ENCODE results near the gene PRKN. TPM values are rescaled to one million over a fixed set of nuclear protein-coding genes. Genes with fewer than 3 reads are reported as not detected.

The PRKN gene
- total RNA-seq, 1 experiment from 2014 or later = 0.46 TPM

- POLR2A ChIA-PET = no interaction called here
- ATAC-seq (no peak), DNase-seq (ENCODE audit: low read depth, low spot score) (no peak)
- Histone ChIP-seq H3K9me3 (ENCODE audit: control insufficient read depth, insufficient read depth, low read depth, low read length) (no peaks in the 10 kb centered on the region), H3K27ac (ENCODE audit: low read length) (no peak overlapping the region), H3K4me3 (ENCODE audit: low read depth in 2 of 2, low read length in 2 of 2) (no peak overlapping the region), H3K36me3 (ENCODE audit: control insufficient read depth, insufficient read depth, low read length) (no peaks in the 10 kb centered on the region), H3K27me3 (ENCODE audit: control insufficient read depth, insufficient read depth, low read length) (no peaks in the 10 kb centered on the region), H3K4me1 (ENCODE audit: control insufficient read depth, insufficient read depth, low read length) (no peaks in the 10 kb centered on the region)
- no peak for TF ChIP-seq REST (IDR thresholded peaks at IDR 0.05; ENCODE audit: insufficient read depth in 1 of 2, low read depth in 2 of 2, low read length in 1 of 2)
- TF ChIP-seq POLR2AphosphoS5 (IDR thresholded peaks at IDR 0.05; ENCODE audit: low read depth, low read length) = no peak
- TF ChIP-seq TCF7L2 (IDR thresholded peaks at IDR 0.05; ENCODE audit: low read depth, low read length) = no peak
- TF ChIP-seq SIN3A (IDR thresholded peaks at IDR 0.05; ENCODE audit: borderline replicate concordance, insufficient read depth, low read depth, low read length) = no peak
- no peak for TF ChIP-seq CTCF (IDR thresholded peaks at IDR 0.05)
- BruUV-seq (replicated peaks) = no TSS peak
- in situ Hi-C loops (cut with HindIII; ENCODE audit: low pct_unique_long_range_greater_than_20kb, low sequenced_read_pairs) (no loop called here), intact Hi-C loops (cut with micrococcal nuclease; ENCODE audit: unreplicated experiment) (no loop called here)
- CTCF ChIA-PET = no interaction called here
These were observed 1183.8 kb downstream of the PRKN start for GRCh38 chr6:161543684-161544309.

GRCh38 chr6:161542346-161542980, 1185.1 kb downstream of the PRKN start:
- intact Hi-C loops (cut with micrococcal nuclease; ENCODE audit: unreplicated experiment) (no loop called here), in situ Hi-C loops (cut with HindIII; ENCODE audit: low pct_unique_long_range_greater_than_20kb, low sequenced_read_pairs) (no loop called here)
- ATAC-seq (no peak), DNase-seq (ENCODE audit: low read depth, low spot score) (no peak)
- Histone ChIP-seq H3K27me3 (ENCODE audit: control insufficient read depth, insufficient read depth, low read length) (no peaks in the 10 kb centered on the region), H3K4me3 (ENCODE audit: low read depth in 2 of 2, low read length in 2 of 2) (no peak overlapping the region), H3K27ac (ENCODE audit: low read length) (no peak overlapping the region), H3K36me3 (ENCODE audit: control insufficient read depth, insufficient read depth, low read length) (no peaks in the 10 kb centered on the region), H3K9me3 (ENCODE audit: control insufficient read depth, insufficient read depth, low read depth, low read length) (no peaks in the 10 kb centered on the region), H3K4me1 (ENCODE audit: control insufficient read depth, insufficient read depth, low read length) (no peaks in the 10 kb centered on the region)
- no TSS peak for BruUV-seq (replicated peaks)
- TF ChIP-seq TCF7L2 (IDR thresholded peaks at IDR 0.05; ENCODE audit: low read depth, low read length) (no peak), SIN3A (IDR thresholded peaks at IDR 0.05; ENCODE audit: borderline replicate concordance, insufficient read depth, low read depth, low read length) (no peak), REST (IDR thresholded peaks at IDR 0.05; ENCODE audit: insufficient read depth in 1 of 2, low read depth in 2 of 2, low read length in 1 of 2) (no peak), POLR2AphosphoS5 (IDR thresholded peaks at IDR 0.05; ENCODE audit: low read depth, low read length) (no peak), CTCF (IDR thresholded peaks at IDR 0.05) (no peak)
- POLR2A ChIA-PET = interaction anchor here (0.6 kb wide), 1 partner anchor 22 kb away, joined by 4 read pairs; no protein-coding TSS in a partner anchor
- CTCF ChIA-PET = interaction anchor here (0.6 kb wide), 1 partner anchor 135 kb away, joined by 6 read pairs; no protein-coding TSS in a partner anchor
